ACHN (cell line): ENCODE data around the gene PPIB.

Source experiments
- DNase-seq: peaks from one replicate; pipeline ENCODE4 v3.0.0-alpha.2; 2015
- in situ Hi-C: cut with HindIII; loops from 2 replicates; pipeline ENCODE4 v1.10.0; 2017; ENCODE audit warnings: low sequenced_read_pairs, low pct_ligation_motif_present, low pct_unique_long_range_greater_than_20kb

PPIB gene

GRCh38 chr15:64162869-64163658 lies at the start of gene PPIB:
PPIB (minus strand) TSS chr15:64163022; CDS start chr15:64162986, 36 bp downstream.
- in situ Hi-C loops = no loop called here

GRCh38 chr15:64211696-64212095 lies 48.9 kb upstream of the PPIB start:
- in situ Hi-C loops = no loop called here
- DNase-seq = no peak

More at GRCh38 chr15:64162869-64163658, at the start of gene PPIB:
- peak; percentile 93 for DNase-seq

- no peak for DNase-seq
- in situ Hi-C loops = no loop called here
Observed at GRCh38 chr15:64210371-64210770, 47.5 kb upstream of the PPIB start.

GRCh38 chr15:64209680-64210334 lies 47.0 kb upstream of the PPIB start:
- in situ Hi-C loops = no loop called here
- peak; percentile 59 for DNase-seq

- in situ Hi-C loops = no loop called here
Observed at GRCh38 chr15:64205202-64205601, 42.4 kb upstream of the PPIB start.

DNA sequence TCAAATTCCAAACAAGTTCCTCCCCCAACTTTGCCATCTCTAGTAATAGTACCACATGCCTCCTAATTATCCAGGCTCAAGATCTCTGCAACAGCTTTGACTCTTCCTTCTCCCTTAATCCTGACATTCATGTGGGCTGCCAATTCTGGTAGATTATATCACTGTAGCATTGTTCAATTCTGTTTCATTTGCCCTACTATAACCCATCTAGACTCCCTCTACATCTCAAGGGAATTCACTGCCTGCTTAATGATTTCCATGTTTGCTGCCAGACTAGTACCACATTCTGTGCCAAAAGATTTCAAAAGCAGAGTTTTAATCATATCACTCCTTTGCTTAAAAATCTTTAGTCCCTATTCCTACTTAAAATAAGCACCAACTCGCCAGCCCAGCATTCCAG lies 34.6 kb upstream of the PPIB start:
- in situ Hi-C loops = no loop called here
- DNase-seq = no peak

More at GRCh38 chr15:64205202-64205601, 42.4 kb upstream of the PPIB start:
- no peak for DNase-seq

DNA sequence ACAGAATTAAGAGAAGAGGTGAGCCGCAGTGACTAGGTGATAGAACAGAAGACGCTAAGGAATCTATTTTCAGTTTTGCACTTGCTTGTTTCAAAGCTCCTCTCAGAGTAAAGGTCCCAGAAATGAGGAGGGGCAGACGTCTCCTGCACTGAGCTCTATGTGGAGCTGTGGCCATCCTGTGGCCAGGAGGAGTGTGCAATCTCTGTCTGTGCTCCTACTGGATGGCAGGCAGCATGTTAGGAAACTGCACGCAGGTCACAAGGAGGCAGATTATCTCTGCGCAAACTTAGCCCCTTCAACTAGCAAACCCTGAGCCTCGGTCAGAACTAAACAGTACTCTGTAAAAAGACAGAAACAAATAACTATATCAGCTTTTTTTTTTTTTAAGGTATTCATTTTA lies 31.1 kb upstream of the PPIB start:
- no peak for DNase-seq
- in situ Hi-C loops = no loop called here

GRCh38 chr15:64191971-64192830 lies 29.4 kb upstream of the PPIB start:
- DNase-seq = no peak

DNA sequence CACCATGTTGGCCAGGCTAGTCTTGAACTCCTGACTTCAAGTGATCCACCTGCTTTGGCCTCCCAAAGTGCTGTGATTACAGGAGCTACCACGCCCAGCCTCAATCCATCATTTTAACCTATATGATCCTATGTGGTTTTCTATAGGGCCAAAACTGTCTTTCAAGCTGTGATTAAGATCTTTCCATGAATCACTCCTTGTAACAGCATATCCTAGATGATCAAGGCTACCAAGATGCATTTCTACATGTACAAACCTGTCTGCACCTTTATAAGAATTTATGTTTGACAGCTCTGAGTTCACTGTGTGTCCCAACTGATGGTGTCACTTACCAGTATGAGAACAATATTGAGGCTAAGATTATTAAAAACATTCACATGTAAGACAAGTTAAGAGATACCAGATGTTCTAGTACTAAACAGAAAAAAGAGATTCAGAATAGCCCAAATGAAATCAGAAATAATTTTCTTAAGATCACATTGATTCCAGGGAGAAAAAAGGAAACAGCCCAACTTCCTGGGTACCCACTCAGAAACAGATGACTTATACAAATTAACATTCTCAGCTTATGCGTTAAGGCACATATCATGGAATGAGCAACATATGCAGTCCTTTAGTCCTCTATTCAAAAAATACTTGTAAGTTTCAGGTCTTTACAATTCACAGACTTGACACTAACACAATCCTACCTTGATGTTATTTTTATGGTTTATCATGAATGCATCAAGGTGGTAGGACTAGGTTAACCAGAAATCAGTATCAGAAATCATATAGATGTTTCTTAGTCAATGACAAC lies 24.8 kb upstream of the PPIB start:
- in situ Hi-C loops = no loop called here
- no peak for DNase-seq

More at GRCh38 chr15:64191971-64192830, 29.4 kb upstream of the PPIB start:
- in situ Hi-C loops = no loop called here

DNA sequence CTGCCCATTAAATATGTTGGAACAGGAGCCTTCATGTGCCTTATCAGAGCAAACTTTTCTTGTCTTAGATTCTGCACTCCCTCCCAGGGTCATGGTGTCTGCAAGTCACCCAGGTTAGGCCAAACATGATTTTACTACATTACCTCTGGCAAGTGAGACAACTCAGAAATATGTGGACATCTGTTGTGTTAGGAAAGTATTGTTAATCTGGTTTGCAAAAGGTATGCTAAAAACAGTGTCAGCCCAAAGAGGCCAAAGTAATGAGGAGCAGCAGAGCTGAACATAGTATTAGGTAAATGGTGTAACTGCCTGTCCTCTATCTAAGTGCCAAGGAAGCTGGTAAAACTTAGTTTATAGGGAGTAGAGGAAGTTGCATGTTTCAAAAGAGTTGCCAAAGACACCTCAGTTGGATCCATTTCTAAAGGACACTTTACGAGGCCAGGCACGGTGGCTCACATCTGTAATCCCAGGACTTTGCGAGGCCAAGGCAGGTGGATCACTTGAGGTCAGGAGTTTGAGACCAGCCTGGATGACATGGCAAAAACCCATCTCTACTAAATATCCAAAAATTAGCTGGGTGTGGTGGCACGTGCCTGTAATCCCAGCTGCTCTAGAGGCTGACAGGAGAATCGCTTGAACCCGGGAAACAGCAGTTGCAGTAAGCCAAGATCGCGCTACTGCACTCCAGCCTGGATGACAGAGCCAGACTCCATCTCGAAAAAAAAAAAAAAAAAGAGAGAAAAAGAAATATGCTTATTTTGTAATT lies 22.5 kb upstream of the PPIB start:
- no peak for DNase-seq

GRCh38 chr15:64182859-64183370 lies 20.1 kb upstream of the PPIB start:
- DNase-seq = no peak
- in situ Hi-C loops = no loop called here

More for the DNA sequence above, 22.5 kb upstream of the PPIB start:
- in situ Hi-C loops = no loop called here

DNA sequence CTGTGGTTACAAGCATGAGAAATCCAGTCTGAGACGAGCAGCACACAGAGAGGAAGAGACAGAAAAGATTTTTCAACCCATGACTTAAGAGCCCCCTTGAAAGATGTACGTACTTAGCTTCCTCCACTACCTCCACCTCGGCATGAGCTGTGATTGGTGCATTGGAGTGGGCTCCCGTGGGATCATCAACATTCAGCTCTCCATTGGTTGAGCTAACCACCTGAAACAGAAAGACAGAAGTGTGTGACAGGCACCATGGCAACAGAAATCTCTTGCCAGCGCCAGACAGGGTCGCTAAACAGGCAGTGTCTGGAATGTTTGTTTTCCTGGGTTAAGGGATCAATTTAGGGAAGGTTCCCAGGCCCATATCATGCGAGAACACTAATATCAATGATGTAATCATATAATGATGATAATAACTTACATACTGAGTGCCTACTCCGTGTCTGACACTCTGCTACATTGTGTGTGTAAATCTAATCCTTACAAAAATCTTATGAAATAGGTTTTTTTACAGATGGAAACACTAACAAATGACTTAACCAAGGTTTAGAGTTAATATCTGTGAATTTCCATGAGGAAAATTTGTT lies 17.5 kb upstream of the PPIB start:
- in situ Hi-C loops = no loop called here
- DNase-seq = no peak

DNA sequence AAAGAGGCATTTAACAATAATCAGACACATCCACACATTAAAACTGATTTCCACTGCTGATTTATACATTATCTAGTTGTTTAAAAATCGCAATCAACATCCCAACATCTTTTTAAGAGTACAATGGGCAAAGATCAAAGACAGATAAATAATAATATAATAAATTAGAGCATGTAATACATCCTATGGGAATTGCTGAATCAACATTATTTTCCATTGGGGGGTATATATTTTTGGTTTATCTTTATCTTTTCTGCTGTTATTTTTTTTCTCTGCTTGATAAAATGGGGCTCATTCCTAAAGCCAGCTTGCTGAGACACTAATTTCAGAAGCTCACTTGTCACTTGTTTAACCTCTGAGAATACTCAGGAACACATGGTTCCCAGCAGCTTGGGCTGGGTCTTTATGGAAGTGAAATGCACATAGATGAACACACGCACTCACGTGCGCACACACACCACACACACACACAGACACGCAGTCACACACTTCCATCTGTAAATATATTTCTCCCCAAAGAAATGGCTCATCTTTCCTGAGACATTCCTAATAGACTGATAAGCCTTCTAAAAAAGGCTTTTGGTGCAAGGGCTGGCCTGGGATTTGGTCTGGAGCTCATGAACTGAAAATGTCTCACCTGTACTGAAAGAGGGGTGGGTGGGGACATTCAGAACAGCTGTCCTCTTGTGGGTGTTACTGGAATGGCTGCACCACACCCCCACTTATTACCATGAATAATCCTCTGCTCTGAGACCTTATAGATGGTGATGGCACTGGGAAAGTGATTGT lies 3.5 kb upstream of the PPIB start:
- DNase-seq = no peak
- in situ Hi-C loops = no loop called here

DNA sequence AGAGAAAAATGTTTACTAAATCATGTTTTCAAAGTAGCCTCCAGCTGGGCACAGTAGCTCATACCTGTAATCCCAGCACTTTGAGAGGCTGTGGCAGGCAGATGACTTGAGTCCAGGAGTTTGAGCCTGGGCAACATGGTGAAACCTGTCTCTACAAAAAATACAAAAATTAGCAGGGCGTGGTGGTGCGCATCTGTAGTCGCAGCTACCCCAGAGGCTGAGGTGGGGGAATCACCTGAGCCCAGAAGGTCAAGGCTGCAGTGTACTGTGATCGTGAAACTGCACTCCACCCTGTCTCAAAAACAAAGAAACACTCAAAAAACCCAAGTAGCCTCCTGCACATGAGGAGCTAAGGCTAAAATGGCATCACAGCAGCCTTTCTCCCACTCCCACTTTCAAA lies 1.6 kb upstream of the PPIB start:
- no peak for DNase-seq
- in situ Hi-C loops = no loop called here

DNA sequence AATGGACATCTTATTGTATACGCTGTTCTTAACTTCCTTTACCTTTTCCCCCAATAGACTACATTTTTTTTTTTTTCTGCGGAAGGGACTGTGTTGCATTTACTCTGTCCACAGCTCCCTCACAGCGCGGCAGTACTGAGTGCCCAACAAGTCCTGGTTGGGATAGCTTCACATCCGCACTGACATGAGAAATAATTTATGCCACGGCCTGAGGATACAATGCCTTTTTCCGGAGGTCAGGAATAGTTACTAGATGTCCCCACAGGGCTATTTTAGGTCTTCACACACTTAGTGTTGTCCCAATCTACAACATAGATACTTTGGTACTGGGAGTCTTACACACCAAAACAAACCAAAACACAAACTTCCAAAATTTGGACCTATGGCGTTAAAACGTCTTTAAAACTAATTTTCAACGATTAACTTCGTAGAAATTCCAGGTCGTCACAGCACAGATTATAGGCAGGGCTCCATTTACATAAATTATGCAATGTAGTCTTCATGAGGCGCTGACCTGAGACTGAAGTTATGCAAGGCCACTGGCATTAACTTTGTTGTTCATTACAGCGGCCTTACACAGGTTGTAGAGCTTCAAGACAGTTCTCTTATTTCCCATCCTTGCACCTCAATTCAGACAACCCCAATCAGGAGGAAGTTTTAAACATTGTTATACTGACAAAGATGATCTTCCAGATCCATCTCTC lies 989 bp upstream of the PPIB start:
- in situ Hi-C loops = no loop called here
- no peak for DNase-seq

DNA sequence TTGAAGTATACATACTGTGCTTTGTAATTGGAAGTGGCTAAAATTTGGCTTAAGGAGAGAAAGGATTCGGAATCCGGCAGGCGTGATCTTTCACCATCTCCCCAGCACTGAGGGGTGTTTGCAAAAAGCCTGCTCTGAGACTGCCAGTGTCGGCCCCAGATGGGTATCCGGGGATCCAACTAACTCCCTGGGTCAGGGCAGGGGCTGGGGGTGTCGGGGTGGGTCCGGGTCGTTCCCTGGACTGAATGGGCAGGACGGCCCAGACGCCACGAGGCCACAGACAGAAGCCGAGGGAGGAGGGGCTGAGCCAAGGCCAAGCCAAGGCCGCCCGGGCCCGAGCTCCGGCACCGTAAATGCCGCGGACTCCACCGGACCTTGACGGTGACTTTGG lies 349 bp downstream of the PPIB start:
- in situ Hi-C loops = no loop called here
- no peak for DNase-seq
